Liver (tissue), 9 donors: ENCODE results near the gene THAP8. TPM values are rescaled to one million over a fixed set of nuclear protein-coding genes. Genes with fewer than 3 reads are reported as not detected.

Experiments used
- DNase-seq: peaks from one replicate; pipeline ENCODE4 v3.0.0-alpha.2; 2017; ENCODE audit warnings: low spot score
- H3K27ac ChIP-seq, 2 donors: one replicate each; pipeline ENCODE4 v1.7.0; 2013; ENCODE audit warnings: inconsistent platforms in 2 of 2, low read length in 2 of 2, control low read depth in 1 of 2, low read depth in 1 of 2, mild to moderate bottlenecking in 1 of 2
- H3K27me3 ChIP-seq, 4 donors: one replicate each; pipeline versions ENCODE4 v1.6.1 to v1.7.0; 2013; ENCODE audit warnings: low read length in 3 of 4, inconsistent platforms in 1 of 4, mild to moderate bottlenecking in 1 of 4, moderate library complexity in 1 of 4; ENCODE audit not compliant: control insufficient read depth in 4 of 4, insufficient read depth in 4 of 4
- H3K36me3 ChIP-seq, 4 donors: one replicate each; pipeline versions ENCODE4 v1.6.1 to v1.7.0; 2013; ENCODE audit warnings: low read length in 3 of 4, mild to moderate bottlenecking in 3 of 4, low read depth in 1 of 4, moderate library complexity in 1 of 4; ENCODE audit not compliant: control insufficient read depth in 4 of 4, insufficient read depth in 3 of 4
- H3K4me1 ChIP-seq, 4 donors: one replicate each; pipeline versions ENCODE4 v1.6.1 to v1.7.0; 2013; ENCODE audit warnings: low read length in 3 of 4, mild to moderate bottlenecking in 3 of 4, moderate library complexity in 1 of 4; ENCODE audit not compliant: control insufficient read depth in 4 of 4, insufficient read depth in 4 of 4
- H3K4me3 ChIP-seq, 3 donors: one replicate each; pipeline versions ENCODE4 v1.6.1 to v1.7.0; 2013; ENCODE audit warnings: low read length in 3 of 3, control low read depth in 1 of 3, low read depth in 1 of 3, mild to moderate bottlenecking in 1 of 3
- H3K9ac ChIP-seq, 2 donors: one replicate each; pipeline ENCODE4 v1.7.0; 2013; ENCODE audit warnings: low read length in 2 of 2, mild to moderate bottlenecking in 2 of 2, moderate library complexity in 2 of 2, control low read depth in 1 of 2, low read depth in 1 of 2
- H3K9me3 ChIP-seq, 4 donors: one replicate each; pipeline versions ENCODE4 v1.6.1 to v1.7.0; 2013; ENCODE audit warnings: low read length in 3 of 4; ENCODE audit not compliant: control insufficient read depth in 4 of 4
- EGR1 ChIP-seq, 2 donors: IDR thresholded peaks; 2 replicates each; pipeline ENCODE4 v1.6.1; 2016 to 2018; ENCODE audit warnings: antibody characterized with exemption in 2 of 2, low read depth in 2 of 2
- FOXA1 ChIP-seq: IDR thresholded peaks from 2 replicates; pipeline ENCODE4 v1.6.1; 2016; ENCODE audit warnings: antibody characterized with exemption
- FOXA2 ChIP-seq: IDR thresholded peaks from 2 replicates; pipeline ENCODE4 v1.6.1; 2016; ENCODE audit warnings: antibody characterized with exemption
- GABPA ChIP-seq, 2 donors: IDR thresholded peaks in 1 of 2; conservative IDR thresholded peaks in 1 of 2; 2 replicates each; pipeline ENCODE4 v1.6.1; 2016; ENCODE audit warnings: antibody characterized with exemption in 2 of 2, mild to moderate bottlenecking in 1 of 2, moderate library complexity in 1 of 2
- HNF4A ChIP-seq, 2 donors: conservative IDR thresholded peaks; 2 replicates each; pipeline ENCODE4 v1.6.1; 2016; ENCODE audit warnings: antibody characterized with exemption in 2 of 2, mild to moderate bottlenecking in 2 of 2
- HNF4G ChIP-seq: IDR thresholded peaks from 2 replicates; pipeline ENCODE4 v1.6.1; 2016; ENCODE audit warnings: antibody characterized with exemption
- JUND ChIP-seq, 2 donors: IDR thresholded peaks; 2 replicates each; pipeline ENCODE4 v1.6.1; 2016; ENCODE audit warnings: antibody characterized with exemption in 2 of 2
- NR2F2 ChIP-seq: IDR thresholded peaks from 2 replicates; pipeline ENCODE4 v1.6.1; 2016; ENCODE audit warnings: antibody characterized with exemption
- RAD21 ChIP-seq, 2 donors: IDR thresholded peaks; 2 replicates each; pipeline ENCODE4 v1.6.1; 2016; ENCODE audit warnings: antibody characterized with exemption in 2 of 2, mild to moderate bottlenecking in 2 of 2
- RXRA ChIP-seq, 2 donors: IDR thresholded peaks; 2 replicates each; pipeline ENCODE4 v1.6.1; 2017 to 2018; ENCODE audit warnings: antibody characterized with exemption in 2 of 2, mild to moderate bottlenecking in 1 of 2
- SP1 ChIP-seq: IDR thresholded peaks from 2 replicates; pipeline ENCODE4 v1.6.1; 2018; ENCODE audit warnings: antibody characterized with exemption, mild to moderate bottlenecking
- YY1 ChIP-seq: IDR thresholded peaks from 2 replicates; pipeline ENCODE4 v1.6.1; 2016; ENCODE audit warnings: antibody characterized with exemption, mild to moderate bottlenecking
- WGBS: extraction: QIAGEN DNeasy Blood & Tissue Kit; methylation state at CpG from one replicate; pipeline ENCODE4 v1.1.7; 2013; 5-methylcytosine and 5-hydroxymethylcytosine counted together
- polyA plus RNA-seq, 2 donors: library from polyadenylated mRNA; stranded (reverse) in 1 of 2; unstranded in 1 of 2; fragments of 200-250 nt in 1 of 2; fragments of >200 nt in 1 of 2; fragmentation: Nextera tagmentation in 1 of 2; extraction: Ambion mirVana in 1 of 2; gene quantifications; one replicate each; pipeline versions ENCODE4 v1.2.1 to v1.2.3, GENCODE V29; 2013 to 2015
- total RNA-seq, 2 donors: library from RNA; depleted of rRNA; stranded (reverse); fragments of >200 nt; gene quantifications; one replicate each; pipeline ENCODE4 v1.2.3, GENCODE V29; 2014
- TF ChIP-seq, protein P1 (sequence below): IDR thresholded peaks from 2 replicates; pipeline ENCODE4 v1.6.1; 2016; ENCODE audit warnings: antibody characterized with exemption, mild to moderate bottlenecking
- TF ChIP-seq, protein P2 (sequence below): IDR thresholded peaks from 2 replicates; pipeline ENCODE4 v1.6.1; 2016; ENCODE audit warnings: antibody characterized with exemption
- TF ChIP-seq, protein P3 (sequence below): IDR thresholded peaks from 2 replicates; pipeline ENCODE4 v1.6.1; 2016; ENCODE audit warnings: antibody characterized with exemption
- TF ChIP-seq, protein P4 (sequence below): IDR thresholded peaks from 2 replicates; pipeline ENCODE4 v1.6.1; 2016; ENCODE audit warnings: antibody characterized with exemption
- donor health status: healthy.
- donor health status: healthy.
- donor health status: healthy.
- donor health status: healthy.
- donor health status: healthy.

The THAP8 gene
- total and polyA plus RNA-seq, 4 donors, result 1.8 to 4.4 (median 3.3) TPM

DNA sequence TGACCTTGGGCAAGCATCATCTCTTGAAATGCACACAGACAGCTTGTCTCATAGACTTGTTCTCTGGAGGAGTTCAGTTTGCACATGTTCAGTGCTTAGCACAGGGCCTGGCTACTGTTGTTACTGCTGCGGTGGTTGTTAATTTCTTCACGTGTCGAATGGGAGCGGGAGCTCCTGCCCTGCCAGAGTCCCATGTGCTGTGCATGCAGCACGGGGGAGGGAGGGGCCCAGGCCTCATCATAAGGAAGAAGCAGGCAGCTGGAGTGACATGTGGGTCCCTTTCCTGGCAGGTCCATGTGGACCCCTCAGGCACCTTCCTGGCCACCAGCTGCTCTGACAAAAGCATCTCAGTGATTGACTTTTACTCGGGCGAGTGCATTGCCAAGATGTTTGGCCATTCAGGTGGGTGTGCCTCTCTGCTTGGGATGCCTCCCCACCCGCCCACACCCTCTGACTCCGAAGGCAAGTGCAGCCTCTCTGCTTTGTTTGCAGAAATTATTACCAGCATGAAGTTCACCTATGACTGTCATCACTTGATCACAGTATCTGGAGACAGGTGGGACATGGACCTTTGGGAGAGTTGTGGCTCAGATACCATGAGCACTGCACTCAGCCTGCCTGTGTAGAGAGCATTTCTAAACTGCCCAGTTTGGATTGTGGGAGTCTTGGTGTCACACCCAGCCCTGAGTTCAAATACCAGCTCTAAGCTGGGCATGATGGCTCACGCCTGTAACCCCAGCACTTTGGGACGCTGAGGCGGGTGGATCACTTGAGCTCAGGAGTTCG is 37.0 kb upstream of the THAP8 start (continued):
- TF ChIP-seq, protein P1, sequence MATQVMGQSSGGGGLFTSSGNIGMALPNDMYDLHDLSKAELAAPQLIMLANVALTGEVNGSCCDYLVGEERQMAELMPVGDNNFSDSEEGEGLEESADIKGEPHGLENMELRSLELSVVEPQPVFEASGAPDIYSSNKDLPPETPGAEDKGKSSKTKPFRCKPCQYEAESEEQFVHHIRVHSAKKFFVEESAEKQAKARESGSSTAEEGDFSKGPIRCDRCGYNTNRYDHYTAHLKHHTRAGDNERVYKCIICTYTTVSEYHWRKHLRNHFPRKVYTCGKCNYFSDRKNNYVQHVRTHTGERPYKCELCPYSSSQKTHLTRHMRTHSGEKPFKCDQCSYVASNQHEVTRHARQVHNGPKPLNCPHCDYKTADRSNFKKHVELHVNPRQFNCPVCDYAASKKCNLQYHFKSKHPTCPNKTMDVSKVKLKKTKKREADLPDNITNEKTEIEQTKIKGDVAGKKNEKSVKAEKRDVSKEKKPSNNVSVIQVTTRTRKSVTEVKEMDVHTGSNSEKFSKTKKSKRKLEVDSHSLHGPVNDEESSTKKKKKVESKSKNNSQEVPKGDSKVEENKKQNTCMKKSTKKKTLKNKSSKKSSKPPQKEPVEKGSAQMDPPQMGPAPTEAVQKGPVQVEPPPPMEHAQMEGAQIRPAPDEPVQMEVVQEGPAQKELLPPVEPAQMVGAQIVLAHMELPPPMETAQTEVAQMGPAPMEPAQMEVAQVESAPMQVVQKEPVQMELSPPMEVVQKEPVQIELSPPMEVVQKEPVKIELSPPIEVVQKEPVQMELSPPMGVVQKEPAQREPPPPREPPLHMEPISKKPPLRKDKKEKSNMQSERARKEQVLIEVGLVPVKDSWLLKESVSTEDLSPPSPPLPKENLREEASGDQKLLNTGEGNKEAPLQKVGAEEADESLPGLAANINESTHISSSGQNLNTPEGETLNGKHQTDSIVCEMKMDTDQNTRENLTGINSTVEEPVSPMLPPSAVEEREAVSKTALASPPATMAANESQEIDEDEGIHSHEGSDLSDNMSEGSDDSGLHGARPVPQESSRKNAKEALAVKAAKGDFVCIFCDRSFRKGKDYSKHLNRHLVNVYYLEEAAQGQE, result no peak
- TF ChIP-seq JUND (IDR thresholded peaks at IDR 0.05), result no peak
- TF ChIP-seq GABPA (IDR thresholded peaks at IDR 0.05 in 1 of 2, conservative IDR thresholded peaks at IDR 0.05 in 1 of 2), result no peak
- no peak for TF ChIP-seq HNF4A (conservative IDR thresholded peaks at IDR 0.05)
- TF ChIP-seq, protein P2, sequence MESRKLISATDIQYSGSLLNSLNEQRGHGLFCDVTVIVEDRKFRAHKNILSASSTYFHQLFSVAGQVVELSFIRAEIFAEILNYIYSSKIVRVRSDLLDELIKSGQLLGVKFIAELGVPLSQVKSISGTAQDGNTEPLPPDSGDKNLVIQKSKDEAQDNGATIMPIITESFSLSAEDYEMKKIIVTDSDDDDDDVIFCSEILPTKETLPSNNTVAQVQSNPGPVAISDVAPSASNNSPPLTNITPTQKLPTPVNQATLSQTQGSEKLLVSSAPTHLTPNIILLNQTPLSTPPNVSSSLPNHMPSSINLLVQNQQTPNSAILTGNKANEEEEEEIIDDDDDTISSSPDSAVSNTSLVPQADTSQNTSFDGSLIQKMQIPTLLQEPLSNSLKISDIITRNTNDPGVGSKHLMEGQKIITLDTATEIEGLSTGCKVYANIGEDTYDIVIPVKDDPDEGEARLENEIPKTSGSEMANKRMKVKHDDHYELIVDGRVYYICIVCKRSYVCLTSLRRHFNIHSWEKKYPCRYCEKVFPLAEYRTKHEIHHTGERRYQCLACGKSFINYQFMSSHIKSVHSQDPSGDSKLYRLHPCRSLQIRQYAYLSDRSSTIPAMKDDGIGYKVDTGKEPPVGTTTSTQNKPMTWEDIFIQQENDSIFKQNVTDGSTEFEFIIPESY, result no peak
- no peak for TF ChIP-seq FOXA1

DNA sequence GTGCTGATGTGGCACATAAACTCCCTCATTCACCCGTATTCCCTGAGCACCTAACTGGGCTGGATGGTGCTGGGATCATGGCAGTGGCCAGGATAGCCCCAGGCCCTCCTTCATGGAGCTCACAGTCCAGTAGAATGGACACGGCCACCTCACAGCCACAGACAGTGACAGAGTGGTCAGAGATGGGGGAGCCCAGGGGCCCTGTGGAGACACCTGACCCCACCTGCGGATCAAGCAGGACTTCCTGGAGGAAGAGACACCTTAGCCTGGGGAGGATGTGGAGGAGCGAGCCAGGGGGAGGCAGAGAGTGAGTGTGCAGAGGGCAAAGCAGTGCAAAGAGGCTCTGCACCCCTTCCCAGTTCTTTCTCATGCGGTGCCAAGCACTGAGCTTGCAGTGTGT is 35.8 kb upstream of the THAP8 start:
- no peak for TF ChIP-seq SP1
- no peak for TF ChIP-seq RXRA (IDR thresholded peaks at IDR 0.05)
- no peak for TF ChIP-seq YY1
- TF ChIP-seq HNF4G, result no peak
- no peak for TF ChIP-seq GABPA (IDR thresholded peaks at IDR 0.05 in 1 of 2, conservative IDR thresholded peaks at IDR 0.05 in 1 of 2)
- no peak for TF ChIP-seq JUND (IDR thresholded peaks at IDR 0.05)
- no peak for TF ChIP-seq NR2F2
- TF ChIP-seq RAD21 (IDR thresholded peaks at IDR 0.05), result no peak
- TF ChIP-seq HNF4A (conservative IDR thresholded peaks at IDR 0.05), result no peak
- TF ChIP-seq, protein P3, sequence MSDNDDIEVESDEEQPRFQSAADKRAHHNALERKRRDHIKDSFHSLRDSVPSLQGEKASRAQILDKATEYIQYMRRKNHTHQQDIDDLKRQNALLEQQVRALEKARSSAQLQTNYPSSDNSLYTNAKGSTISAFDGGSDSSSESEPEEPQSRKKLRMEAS, result no peak
- TF ChIP-seq, protein P4, sequence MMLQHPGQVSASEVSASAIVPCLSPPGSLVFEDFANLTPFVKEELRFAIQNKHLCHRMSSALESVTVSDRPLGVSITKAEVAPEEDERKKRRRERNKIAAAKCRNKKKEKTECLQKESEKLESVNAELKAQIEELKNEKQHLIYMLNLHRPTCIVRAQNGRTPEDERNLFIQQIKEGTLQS, result no peak
- Histone ChIP-seq H3K36me3 (no peaks in the 10 kb centered on the region), H3K4me1 (no peaks in the 10 kb centered on the region), H3K9ac (no peak overlapping the region), H3K27ac (no peak overlapping the region), H3K4me3 (no peak overlapping the region), H3K9me3 (no peaks in the 10 kb centered on the region), H3K27me3 (no peaks in the 10 kb centered on the region)
- no peak for DNase-seq
- WGBS, result 96% methylated on average over 5 of the region's 5 CpGs

DNA sequence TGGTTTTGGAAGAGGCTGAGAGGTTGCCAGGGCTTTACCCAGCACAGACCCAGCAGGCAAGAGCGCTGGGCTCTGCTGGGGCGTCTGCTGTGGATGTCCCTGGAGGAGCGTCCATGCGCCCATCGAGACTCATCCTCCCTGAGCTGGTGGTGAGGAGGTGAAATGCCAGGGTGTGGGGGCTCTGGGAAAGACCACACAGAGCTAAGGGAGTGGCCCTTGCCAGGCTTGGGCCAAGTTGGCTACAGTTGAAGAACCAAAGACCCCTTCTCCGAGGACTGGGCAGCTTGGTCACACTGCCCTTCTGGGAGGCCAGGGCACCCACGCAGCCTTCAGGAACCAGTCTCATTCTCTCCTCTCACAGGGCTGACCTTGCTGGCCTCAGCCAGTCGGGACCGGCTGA is 32.2 kb upstream of the THAP8 start:
- WGBS, result 93% methylated on average over 9 of the region's 9 CpGs
- no peak overlapping the region for H3K9ac ChIP-seq

More for the DNA sequence above, 32.2 kb upstream of the THAP8 start:
- no peak for TF ChIP-seq GABPA (IDR thresholded peaks at IDR 0.05 in 1 of 2, conservative IDR thresholded peaks at IDR 0.05 in 1 of 2)
- no peak for TF ChIP-seq FOXA2
- TF ChIP-seq HNF4G, result no peak
- TF ChIP-seq RXRA (IDR thresholded peaks at IDR 0.05), result no peak
- TF ChIP-seq EGR1 (IDR thresholded peaks at IDR 0.05; ENCODE audit: low read depth in 2 of 2), result no peak
- TF ChIP-seq RAD21 (IDR thresholded peaks at IDR 0.05), result no peak
- Histone ChIP-seq H3K4me1 (no peaks in the 10 kb centered on the region), H3K27me3 (no peaks in the 10 kb centered on the region), H3K36me3 (peaks cover 0 to 2% (median 0%) of the 10 kb centered on the region in 4 donors), H3K4me3 (no peak overlapping the region), H3K27ac (no peak overlapping the region), H3K9me3 (no peaks in the 10 kb centered on the region)
- DNase-seq, result no peak
